Uterus (tissue), 2 donors: ENCODE data around the gene P2RY12.

Experiments
- POLR2A ChIP-seq, 2 donors: fragments of 450-650 bp; IDR thresholded peaks; one replicate each; pipeline ENCODE4 v1.6.1; 2016; ENCODE audit warnings: antibody characterized with exemption in 2 of 2, mild to moderate bottlenecking in 1 of 2, moderate library complexity in 1 of 2
- TF ChIP-seq, protein P1 (sequence below), 4 experiments: fragments of 200-600 bp in 2 of 4; fragments of 450-650 bp in 2 of 4; sonication (generic) in 2 of 4; IDR thresholded peaks; one replicate each; pipeline ENCODE4 v1.5.1; 2016 to 2019; ENCODE audit warnings: antibody characterized with exemption in 4 of 4, mild to moderate bottlenecking in 2 of 4, moderate library complexity in 1 of 4

DNA sequence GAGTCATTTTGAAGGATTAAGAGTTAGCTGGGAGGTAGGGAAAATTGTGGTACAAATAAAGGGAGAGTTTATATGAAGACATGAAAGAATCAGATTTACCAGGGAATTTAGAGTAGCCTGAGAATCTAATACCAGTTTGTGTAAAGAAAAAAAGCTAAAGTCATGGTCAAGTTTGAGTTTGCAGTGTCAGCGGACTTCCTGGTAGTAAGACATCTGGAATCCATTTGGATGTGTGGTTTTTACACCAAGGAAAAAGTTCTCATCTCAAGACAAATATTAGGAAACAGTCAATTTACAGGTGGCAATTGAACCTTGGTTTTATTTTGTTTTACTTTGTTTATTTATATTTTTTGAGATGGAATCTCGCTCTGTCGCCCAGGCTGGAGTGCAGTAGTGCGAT lies 1.5 kb upstream of the P2RY12 start:
- TF ChIP-seq POLR2A (IDR thresholded peaks at IDR 0.05) = no peak
- TF ChIP-seq, protein P1, sequence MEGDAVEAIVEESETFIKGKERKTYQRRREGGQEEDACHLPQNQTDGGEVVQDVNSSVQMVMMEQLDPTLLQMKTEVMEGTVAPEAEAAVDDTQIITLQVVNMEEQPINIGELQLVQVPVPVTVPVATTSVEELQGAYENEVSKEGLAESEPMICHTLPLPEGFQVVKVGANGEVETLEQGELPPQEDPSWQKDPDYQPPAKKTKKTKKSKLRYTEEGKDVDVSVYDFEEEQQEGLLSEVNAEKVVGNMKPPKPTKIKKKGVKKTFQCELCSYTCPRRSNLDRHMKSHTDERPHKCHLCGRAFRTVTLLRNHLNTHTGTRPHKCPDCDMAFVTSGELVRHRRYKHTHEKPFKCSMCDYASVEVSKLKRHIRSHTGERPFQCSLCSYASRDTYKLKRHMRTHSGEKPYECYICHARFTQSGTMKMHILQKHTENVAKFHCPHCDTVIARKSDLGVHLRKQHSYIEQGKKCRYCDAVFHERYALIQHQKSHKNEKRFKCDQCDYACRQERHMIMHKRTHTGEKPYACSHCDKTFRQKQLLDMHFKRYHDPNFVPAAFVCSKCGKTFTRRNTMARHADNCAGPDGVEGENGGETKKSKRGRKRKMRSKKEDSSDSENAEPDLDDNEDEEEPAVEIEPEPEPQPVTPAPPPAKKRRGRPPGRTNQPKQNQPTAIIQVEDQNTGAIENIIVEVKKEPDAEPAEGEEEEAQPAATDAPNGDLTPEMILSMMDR (IDR thresholded peaks at IDR 0.05) = no peak
